GM12878 (cell line): ENCODE results near the gene REPIN1. TPM values are rescaled to one million over a fixed set of nuclear protein-coding genes. Genes with fewer than 3 reads are reported as not detected.

Source experiments
- ATF3 ChIP-seq: IDR thresholded peaks from 2 replicates; pipeline ENCODE4 v1.6.1; 2011; ENCODE audit warnings: low read depth, mild to moderate bottlenecking, low read length, moderate library complexity, borderline replicate concordance; ENCODE audit errors: extremely low read depth
- EGR1 ChIP-seq, 2 experiments: IDR thresholded peaks; 1 replicate in 1 of 2; 2 replicates in 1 of 2; pipeline ENCODE4 v1.6.1; 2011 to 2012; ENCODE audit warnings: low read depth in 2 of 2, low read length in 2 of 2, borderline replicate concordance in 1 of 2, mild to moderate bottlenecking in 1 of 2, moderate library complexity in 1 of 2
- MTA3 ChIP-seq: IDR thresholded peaks from 2 replicates; pipeline ENCODE4 v1.6.1; 2012; ENCODE audit warnings: low read length, inconsistent platforms, borderline replicate concordance
- NR2F1 ChIP-seq: fragments of 450-650 bp; conservative IDR thresholded peaks from 2 replicates; pipeline ENCODE4 v1.6.1; 2017; ENCODE audit warnings: mild to moderate bottlenecking
- POLR2AphosphoS2 ChIP-seq: IDR thresholded peaks from 2 replicates; pipeline ENCODE4 v1.6.1; 2011; ENCODE audit warnings: low read depth, mild to moderate bottlenecking, low read length, improper control_type of control experiment, moderate library complexity
- PRDM15 ChIP-seq: fragments of 450-650 bp; formaldehyde crosslinking; IDR thresholded peaks from 2 replicates; pipeline ENCODE4 v1.4.0; 2020; ENCODE audit warnings: mild to moderate bottlenecking, moderate library complexity
- SPI1 ChIP-seq: IDR thresholded peaks from 2 replicates; pipeline ENCODE4 v1.6.1; 2011; ENCODE audit warnings: low read depth, mild to moderate bottlenecking, low read length, moderate library complexity, borderline replicate concordance; ENCODE audit not compliant: insufficient read depth
- SREBF1 ChIP-seq: IDR thresholded peaks from 2 replicates; pipeline ENCODE4 v1.6.1; 2012; ENCODE audit warnings: mild to moderate bottlenecking, low read length
- STAT1 ChIP-seq: fragments of 450-650 bp; conservative IDR thresholded peaks from 2 replicates; pipeline ENCODE4 v1.6.1; 2014; ENCODE audit warnings: antibody characterized with exemption, mild to moderate bottlenecking
- SUPT20H ChIP-seq: IDR thresholded peaks from 2 replicates; pipeline ENCODE4 v1.6.1; 2011; ENCODE audit warnings: low read depth, mild to moderate bottlenecking, low read length, moderate library complexity, borderline replicate concordance; ENCODE audit not compliant: control insufficient read depth
- YY1 ChIP-seq: IDR thresholded peaks from 2 replicates; pipeline ENCODE4 v1.6.1; 2011; ENCODE audit warnings: low read depth, mild to moderate bottlenecking, low read length
- ZBTB11 ChIP-seq: fragments of 450-650 bp; formaldehyde crosslinking; IDR thresholded peaks from 2 replicates; pipeline ENCODE4 v1.5.0; 2022; ENCODE audit warnings: mild to moderate bottlenecking, missing genetic modification characterization
- ZBTB4 ChIP-seq: fragments of 450-650 bp; formaldehyde crosslinking; IDR thresholded peaks from 2 replicates; pipeline ENCODE4 v1.4.0; 2022; ENCODE audit warnings: mild to moderate bottlenecking, moderate library complexity
- ZNF592 ChIP-seq: fragments of 450-650 bp; IDR thresholded peaks from 2 replicates; pipeline ENCODE4 v1.6.1; 2017; ENCODE audit warnings: mild to moderate bottlenecking, moderate library complexity
- polyA plus RNA-seq, 11 experiments: library from polyadenylated mRNA; depleted of rRNA in 4 of 11; unstranded in 6 of 11; stranded (reverse) in 5 of 11; fragments of >200 nt; fragmentation: Nextera tagmentation in 4 of 11; fragmentation: Illumina TruSeq in 1 of 11; extraction: Ambion mirVana in 4 of 11; extraction: Trizol in 1 of 11; gene quantifications; 1 replicate in 1 of 11; 2 replicates in 10 of 11; pipeline versions ENCODE4 v1.2.1 to v1.2.3, GENCODE V29; 2011 to 2016; ENCODE audit warnings: inconsistent platforms in 2 of 11, missing spikeins in 2 of 11, low read depth in 1 of 11
- total RNA-seq, 4 experiments: library from RNA; depleted of rRNA in 3 of 4; stranded (reverse); fragments of >200 nt in 3 of 4; fragmentation: Illumina TruSeq in 1 of 4; extraction: Trizol in 1 of 4; gene quantifications; 2 replicates each; pipeline versions ENCODE4 v1.2.1 to v1.2.3, GENCODE V29; 2013 to 2021

REPIN1 gene
- total and polyA plus RNA-seq, 10 of the 15 experiments (the other 5 are each of a cell fraction or from before 2014, with no cell fraction given) = 5.1 to 172 (median 76.9) TPM

GRCh38 chr7:150363872-150364271 lies 4.8 kb upstream of the REPIN1 start (continued):
- TF ChIP-seq ZBTB11 = no peak
- no peak for TF ChIP-seq SUPT20H
- TF ChIP-seq YY1 = peak; percentile 61; the same call in 1 of the 2 replicates
- peak; percentile 49; the same call in 1 of the 2 replicates for TF ChIP-seq SPI1
- TF ChIP-seq EGR1 (IDR thresholded peaks at IDR 0.05; ENCODE audit: borderline replicate concordance in 1 of 2, low read depth in 2 of 2, low read length in 2 of 2) = no peak
- no peak for TF ChIP-seq SREBF1
- TF ChIP-seq MTA3 = no peak; the same call in 1 of the 2 replicates
- TF ChIP-seq ZNF592 = no peak
- no peak for TF ChIP-seq PRDM15
- no peak for TF ChIP-seq POLR2AphosphoS2
- TF ChIP-seq ZBTB4 = no peak
- TF ChIP-seq STAT1 = no peak
- TF ChIP-seq ATF3 = no peak
- no peak for TF ChIP-seq NR2F1
